Natural killer cell (primary cell): ENCODE measurements around the gene ABTB2. TPM values are rescaled to one million over a fixed set of nuclear protein-coding genes. Genes with fewer than 3 reads are reported as not detected.

Experiments used
- ATAC-seq, 3 donors: fragments of 150-1000 bp in 2 of 3; fragments of 200-7000 bp in 1 of 3; cut with Tn5 transposase; 1 replicate in 1 of 3; 2 replicates in 2 of 3; pipeline ENCODE4 v1.10.0; 2021; ENCODE audit warnings: mild to moderate bottlenecking in 2 of 3, moderate library complexity in 2 of 3
- DNase-seq, 2 donors: peaks; one replicate each; pipeline versions ENCODE4 v3.0.0 to v3.0.0-alpha.2; 2013 to 2021; ENCODE audit warnings: mixed read lengths in 1 of 2
- H3K27ac ChIP-seq: one replicate; pipeline ENCODE4 v1.5.1; 2013; ENCODE audit warnings: mild to moderate bottlenecking, low read length
- H3K27me3 ChIP-seq: one replicate; pipeline ENCODE4 v1.6.1; 2013; ENCODE audit warnings: low read length; ENCODE audit not compliant: control insufficient read depth, insufficient read depth
- H3K36me3 ChIP-seq: one replicate; pipeline ENCODE4 v1.6.1; 2013; ENCODE audit warnings: low read length; ENCODE audit not compliant: control insufficient read depth, insufficient read depth
- H3K4me1 ChIP-seq: one replicate; pipeline ENCODE4 v1.6.1; 2013; ENCODE audit warnings: low read length; ENCODE audit not compliant: control insufficient read depth, insufficient read depth
- H3K4me3 ChIP-seq: one replicate; pipeline ENCODE4 v1.5.1; 2013; ENCODE audit warnings: low read length
- H3K9me3 ChIP-seq: one replicate; pipeline ENCODE4 v1.6.1; 2013; ENCODE audit warnings: low read length; ENCODE audit not compliant: control insufficient read depth, insufficient read depth
- H3K27ac Mint-ChIP-seq, 2 donors: one replicate each; pipeline ENCODE4 v1.8.0; 2022; ENCODE audit warnings: mild to moderate bottlenecking in 2 of 2, mixed read lengths in 2 of 2, moderate library complexity in 1 of 2
- H3K27me3 Mint-ChIP-seq, 2 donors: one replicate each; pipeline ENCODE4 v1.8.0; 2022; ENCODE audit warnings: low read depth in 2 of 2, mixed read lengths in 2 of 2
- H3K36me3 Mint-ChIP-seq: one replicate; pipeline ENCODE4 v1.8.0; 2022; ENCODE audit warnings: mixed read lengths
- H3K4me1 Mint-ChIP-seq, 2 donors: one replicate each; pipeline ENCODE4 v1.8.0; 2022; ENCODE audit warnings: mixed read lengths in 2 of 2
- H3K4me3 Mint-ChIP-seq: one replicate; pipeline ENCODE4 v1.8.0; 2022; ENCODE audit warnings: mild to moderate bottlenecking, moderate library complexity, mixed read lengths
- H3K9me3 Mint-ChIP-seq, 2 donors: one replicate each; pipeline ENCODE4 v1.8.0; 2022; ENCODE audit warnings: mixed read lengths in 2 of 2
- CTCF ChIP-seq: fragments of 200-600 bp; IDR thresholded peaks from one replicate; pipeline ENCODE4 v1.8.0; 2022; ENCODE audit warnings: antibody characterized with exemption
- WGBS: methylation state at CpG from one replicate; pipeline ENCODE4 v1.1.7; 2013; ENCODE audit warnings: missing lambda C conversion rate; ENCODE audit not compliant: insufficient coverage; 5-methylcytosine and 5-hydroxymethylcytosine counted together
- intact Hi-C: fragments of 100-400 bp; cut with micrococcal nuclease; formaldehyde crosslinking; loops from one replicate; pipeline ENCODE4 v1.14.2; 2022
- total RNA-seq, 4 donors: library from RNA; stranded (reverse); fragments of 120-200 nt in 1 of 4; gene quantifications; one replicate each; pipeline versions ENCODE4 v1.2.3 to v1.2.4, GENCODE V29; 2013 to 2022

Gene ABTB2
- total RNA-seq, 3 donors from 2014 or later (not counting 1 experiment from before 2014, with no cell fraction given): 0.65 to 1.7 (median 1.1) TPM

- Mint-ChIP-seq H3K27ac (no peak overlapping the region), H3K4me3 (no peak overlapping the region), H3K27me3 (peaks cover 5% of the 10 kb centered on the region in 2 donors), H3K4me1 (peaks cover 0 to 4% of the 10 kb centered on the region in 2 donors), H3K36me3 (no peaks in the 10 kb centered on the region), H3K9me3 (no peaks in the 10 kb centered on the region)
- Histone ChIP-seq H3K4me1 (peaks cover 16% of the 10 kb centered on the region), H3K27ac (no peak overlapping the region), H3K36me3 (no peaks in the 10 kb centered on the region), H3K27me3 (no peaks in the 10 kb centered on the region), H3K4me3 (no peak overlapping the region), H3K9me3 (no peaks in the 10 kb centered on the region)
- DNase-seq: no peak
- no peak for ATAC-seq
- intact Hi-C loops: no loop called here
- no peak for TF ChIP-seq CTCF
- 81% methylated on average over 8 of the region's 8 CpGs for WGBS
Observed at GRCh38 chr11:34240150-34240494, 117.7 kb downstream of the ABTB2 start.

- Mint-ChIP-seq H3K9me3 (no peaks in the 10 kb centered on the region), H3K4me1 (peaks cover 0 to 4% of the 10 kb centered on the region in 2 donors), H3K4me3 (no peak overlapping the region), H3K36me3 (no peaks in the 10 kb centered on the region), H3K27me3 (peaks cover 5% of the 10 kb centered on the region in 2 donors), H3K27ac (no peak overlapping the region)
- Histone ChIP-seq H3K4me3 (no peak overlapping the region), H3K27me3 (no peaks in the 10 kb centered on the region), H3K27ac (no peak overlapping the region), H3K9me3 (no peaks in the 10 kb centered on the region), H3K36me3 (no peaks in the 10 kb centered on the region), H3K4me1 (peaks cover 11% of the 10 kb centered on the region)
- WGBS: 88% methylated on average over 5 of the region's 5 CpGs
- DNase-seq: no peak
- ATAC-seq: no peak
- TF ChIP-seq CTCF: no peak
- intact Hi-C loops: no loop called here
Observed at GRCh38 chr11:34239465-34240149, 118.2 kb downstream of the ABTB2 start.

- Mint-ChIP-seq H3K9me3 (no peaks in the 10 kb centered on the region), H3K4me3 (no peak overlapping the region), H3K27me3 (peaks cover 5% of the 10 kb centered on the region in 2 donors), H3K27ac (no peak overlapping the region), H3K4me1 (peaks cover 0 to 2% of the 10 kb centered on the region in 2 donors), H3K36me3 (no peaks in the 10 kb centered on the region)
- DNase-seq (no peak), ATAC-seq (no peak)
- 77% methylated on average over 6 of the region's 6 CpGs for WGBS
- intact Hi-C loops: no loop called here
- H3K27me3 ChIP-seq: no peaks in the 10 kb centered on the region
- peaks cover 11% of the 10 kb centered on the region for H3K4me1 ChIP-seq
- no peak for TF ChIP-seq CTCF
- H3K4me3 ChIP-seq: no peak overlapping the region
- H3K36me3 ChIP-seq: no peaks in the 10 kb centered on the region
- no peaks in the 10 kb centered on the region for H3K9me3 ChIP-seq
- H3K27ac ChIP-seq: no peak overlapping the region
Observed at GRCh38 chr11:34238966-34239365, 118.8 kb downstream of the ABTB2 start.

- H3K4me1 Mint-ChIP-seq: peaks cover 0 to 4% of the 10 kb centered on the region in 2 donors
- H3K36me3 Mint-ChIP-seq: no peaks in the 10 kb centered on the region
- Histone ChIP-seq H3K9me3 (no peaks in the 10 kb centered on the region), H3K27ac (no peak overlapping the region), H3K4me1 (peaks cover 9% of the 10 kb centered on the region), H3K27me3 (no peaks in the 10 kb centered on the region), H3K4me3 (no peak overlapping the region), H3K36me3 (no peaks in the 10 kb centered on the region)
- no peak overlapping the region for H3K4me3 Mint-ChIP-seq
- H3K27me3 Mint-ChIP-seq: peaks cover 5% of the 10 kb centered on the region in 2 donors
- WGBS: 89% methylated on average over 11 of the region's 11 CpGs
- ATAC-seq (no peak), DNase-seq (no peak)
- H3K27ac Mint-ChIP-seq: no peak overlapping the region
- H3K9me3 Mint-ChIP-seq: no peaks in the 10 kb centered on the region
- intact Hi-C loops: no loop called here
- TF ChIP-seq CTCF: no peak
Observed at GRCh38 chr11:34238533-34238932, 119.3 kb downstream of the ABTB2 start.
